GM12891 (cell line): ENCODE results near the gene SELENOT.

Source experiments
- POLR2A ChIP-seq: IDR thresholded peaks from 2 replicates; pipeline ENCODE4 v1.6.1; 2011; ENCODE audit warnings: low read depth, low read length, control low read depth
- POLR2AphosphoS5 ChIP-seq: IDR thresholded peaks from 2 replicates; pipeline ENCODE4 v1.6.1; 2011; ENCODE audit warnings: low read depth, low read length, control low read depth
- POU2F2 ChIP-seq: IDR thresholded peaks from 2 replicates; pipeline ENCODE4 v1.6.1; 2011; ENCODE audit warnings: low read depth, mild to moderate bottlenecking, control low read depth, low read length, moderate library complexity
- SPI1 ChIP-seq: IDR thresholded peaks from 2 replicates; pipeline ENCODE4 v1.6.1; 2011; ENCODE audit warnings: low read depth, low read length, control low read depth
- TAF1 ChIP-seq: IDR thresholded peaks from 2 replicates; pipeline ENCODE4 v1.6.1; 2011; ENCODE audit warnings: low read depth, low read length, control low read depth

DNA sequence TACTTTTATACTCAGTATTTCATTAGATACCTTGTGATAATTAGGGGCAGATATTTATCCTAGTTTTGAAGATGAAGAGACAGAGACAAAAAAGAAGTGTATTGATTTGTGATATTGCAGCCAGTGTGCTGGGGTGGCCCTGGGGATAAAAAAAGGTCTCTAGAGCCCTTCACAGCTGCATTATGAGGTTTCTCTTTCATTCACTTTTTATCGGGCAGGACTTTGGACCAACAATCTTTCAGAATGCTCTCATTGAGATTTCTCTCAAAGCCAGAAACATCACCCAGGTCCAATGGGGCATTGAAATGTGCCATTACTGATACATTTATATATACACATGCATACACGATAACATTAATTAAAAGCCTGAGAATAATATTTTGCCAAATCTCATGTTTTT lies 20.5 kb upstream of the SELENOT start:
- no peak for TF ChIP-seq TAF1
- no peak for TF ChIP-seq POLR2A
- TF ChIP-seq POLR2AphosphoS5 = no peak
- no peak for TF ChIP-seq POU2F2
- no peak for TF ChIP-seq SPI1
